Activated naive CD4-positive, alpha-beta T cell treated with anti-CD3 and anti-CD28 coated beads, Interleukin-2, amount 10 ng/mL, durations not matched to agents 7 days and 5 days (primary cell): Measurements from ENCODE around the gene AP5S1.
A peak's percentile ranks its signal among the peaks of the same experiment; 100 is the strongest.

ENCODE experiments used
- CTCF ChIA-PET: fragments of 350-600 bp; sonication (Branson Sonifier 250); formaldehyde crosslinking; loops from one replicate; lab custom pipeline; 2021; ENCODE audit warnings: antibody characterized with exemption; lab: Charles Lee
- DNase-seq: peaks from one replicate; pipeline ENCODE4 v3.0.0-alpha.2; 2020
- H3K27ac Mint-ChIP-seq: one replicate; pipeline ENCODE4 v1.8.0; 2021; ENCODE audit warnings: mild to moderate bottlenecking, moderate library complexity, mixed read lengths
- H3K27me3 Mint-ChIP-seq: one replicate; pipeline ENCODE4 v1.8.0; 2021; ENCODE audit warnings: mild to moderate bottlenecking, mixed read lengths
- H3K36me3 Mint-ChIP-seq: one replicate; pipeline ENCODE4 v1.8.0; 2021; ENCODE audit warnings: mixed read lengths
- H3K4me1 Mint-ChIP-seq: one replicate; pipeline ENCODE4 v1.8.0; 2021; ENCODE audit warnings: mixed read lengths
- H3K4me3 Mint-ChIP-seq: one replicate; pipeline ENCODE4 v1.8.0; 2021; ENCODE audit warnings: mild to moderate bottlenecking, moderate library complexity, mixed read lengths
- H3K9me3 Mint-ChIP-seq: one replicate; pipeline ENCODE4 v1.8.0; 2021; ENCODE audit warnings: mixed read lengths

The AP5S1 gene, protein sequence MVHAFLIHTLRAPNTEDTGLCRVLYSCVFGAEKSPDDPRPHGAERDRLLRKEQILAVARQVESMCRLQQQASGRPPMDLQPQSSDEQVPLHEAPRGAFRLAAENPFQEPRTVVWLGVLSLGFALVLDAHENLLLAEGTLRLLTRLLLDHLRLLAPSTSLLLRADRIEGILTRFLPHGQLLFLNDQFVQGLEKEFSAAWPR

DNA sequence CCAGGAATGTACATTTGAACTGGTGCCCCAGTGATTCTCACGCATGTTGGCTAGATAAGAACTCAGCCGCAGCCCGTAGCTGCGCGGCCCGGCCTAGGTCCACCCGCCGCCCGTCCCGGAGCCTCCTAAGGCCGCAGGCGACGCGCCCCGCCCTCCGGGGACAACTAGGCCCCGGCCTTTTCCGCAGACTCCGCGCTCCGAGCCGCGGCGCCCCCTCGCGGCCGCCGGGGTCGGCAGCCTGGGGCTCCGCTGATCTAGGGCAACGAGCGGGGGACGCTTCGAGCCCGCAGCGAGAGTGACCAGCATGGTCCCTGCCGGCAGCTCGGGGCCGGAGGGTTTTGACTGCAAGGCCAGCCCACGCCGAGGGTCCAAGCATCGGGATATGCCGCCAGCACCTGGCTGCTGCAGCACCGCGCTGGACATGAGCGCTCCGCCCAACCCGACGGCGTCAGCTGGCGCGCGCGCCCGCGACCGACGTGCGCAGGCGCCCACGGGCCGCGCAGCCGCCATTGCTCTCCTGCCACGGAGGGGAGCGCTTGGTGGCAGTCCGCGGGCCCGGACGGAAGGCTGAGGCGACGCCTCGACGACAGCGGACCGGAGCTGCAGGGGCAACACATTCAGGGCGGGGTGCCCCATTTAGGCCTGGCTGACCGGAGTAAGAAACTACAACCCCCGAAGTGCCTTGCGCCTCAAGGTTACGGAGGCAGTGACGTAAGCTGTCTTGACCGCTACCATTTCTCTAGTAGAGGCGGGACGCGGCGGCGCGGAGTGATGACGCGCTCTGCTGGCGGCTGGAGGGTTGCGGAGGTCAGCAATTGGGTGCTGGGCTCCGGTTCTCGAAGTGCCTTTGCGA, at the start of gene AP5S1:
Gene AP5S1 (plus strand): TSS at position 500 of the 853 bp plus-strand sequence. CDS start 1,571 bp downstream, outside the sequence.
- CTCF ChIA-PET = interaction anchor here (0.7 to 3.8 kb wide), 22 partner anchors 9 to 244 kb away, joined by 3 to 52 read pairs (median 4); partner anchors contain the start of genes ADISSP, CDC25B, CENPB and SPEF1
- no peaks in the 10 kb centered on the region for H3K9me3 Mint-ChIP-seq
- peaks cover 16% of the 10 kb centered on the region for H3K36me3 Mint-ChIP-seq
- peak; percentile 95 for DNase-seq
- peak within 1 kb of the TSS; percentile 92 for H3K27ac Mint-ChIP-seq
- H3K27me3 Mint-ChIP-seq = no peaks in the 10 kb centered on the region
- H3K4me3 Mint-ChIP-seq = peak within 1 kb of the TSS; percentile 83
- H3K4me1 Mint-ChIP-seq = peaks cover 56% of the 10 kb centered on the region

DNA sequence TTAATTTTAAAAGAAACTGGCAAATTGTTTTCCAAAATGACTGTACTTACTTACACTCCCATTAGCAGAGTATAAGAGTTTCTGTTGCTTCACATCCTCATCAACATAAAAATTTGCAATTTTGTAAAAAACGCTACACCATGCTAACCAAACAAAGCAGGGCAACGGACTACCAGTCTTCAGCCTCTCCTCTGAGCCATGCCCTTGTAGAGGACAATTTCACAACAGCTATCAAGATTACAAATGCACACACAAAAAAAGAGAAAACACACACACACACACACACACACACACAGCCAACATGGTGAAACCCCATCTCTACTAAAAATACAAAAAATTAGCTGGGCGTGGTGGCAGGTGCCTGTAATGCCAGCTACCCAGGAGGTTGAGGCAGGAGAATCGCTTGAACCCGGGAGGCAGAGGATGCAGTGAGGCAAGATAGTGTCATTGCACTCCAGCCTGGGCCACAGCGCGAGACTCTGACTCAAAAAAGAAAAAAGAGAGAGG, 48.7 kb upstream of the AP5S1 start:
- Mint-ChIP-seq H3K4me1 (peaks cover 16% of the 10 kb centered on the region), H3K9me3 (no peaks in the 10 kb centered on the region), H3K27ac (no peak overlapping the region), H3K36me3 (no peaks in the 10 kb centered on the region), H3K27me3 (peaks cover 36% of the 10 kb centered on the region), H3K4me3 (no peak overlapping the region)
- CTCF ChIA-PET = interaction anchor here (0.9 to 1.1 kb wide), 2 partner anchors 13 to 18 kb away, joined by 3 read pairs; no protein-coding TSS in a partner anchor
- no peak for DNase-seq

GRCh38 chr20:3775457-3776108, 44.8 kb upstream of the AP5S1 start:
- peaks cover 3% of the 10 kb centered on the region for H3K36me3 Mint-ChIP-seq
- CTCF ChIA-PET = interaction anchor here (0.9 kb wide), 1 partner anchor 27 kb away, joined by 3 read pairs; no protein-coding TSS in a partner anchor
- H3K27ac Mint-ChIP-seq = no peak overlapping the region
- H3K9me3 Mint-ChIP-seq = no peaks in the 10 kb centered on the region
- no peak overlapping the region for H3K4me3 Mint-ChIP-seq
- peaks cover 22% of the 10 kb centered on the region for H3K4me1 Mint-ChIP-seq
- no peak for DNase-seq
- H3K27me3 Mint-ChIP-seq = peaks cover 70% of the 10 kb centered on the region

GRCh38 chr20:3777381-3777715, 43.0 kb upstream of the AP5S1 start:
- H3K36me3 Mint-ChIP-seq = peaks cover 3% of the 10 kb centered on the region
- H3K27ac Mint-ChIP-seq = no peak overlapping the region
- CTCF ChIA-PET = interaction anchor here (1.0 to 1.2 kb wide), 2 partner anchors 8 to 24 kb away, joined by 3 read pairs; no protein-coding TSS in a partner anchor
- peaks cover 37% of the 10 kb centered on the region for H3K4me1 Mint-ChIP-seq
- no peaks in the 10 kb centered on the region for H3K9me3 Mint-ChIP-seq
- H3K27me3 Mint-ChIP-seq = peaks cover 76% of the 10 kb centered on the region
- H3K4me3 Mint-ChIP-seq = peak overlapping the region; percentile 67
- DNase-seq = no peak

- peaks cover 69% of the 10 kb centered on the region for H3K27me3 Mint-ChIP-seq
- peaks cover 5% of the 10 kb centered on the region for H3K36me3 Mint-ChIP-seq
- no peaks in the 10 kb centered on the region for H3K9me3 Mint-ChIP-seq
- CTCF ChIA-PET = interaction anchor here (1.0 to 2.0 kb wide), 4 partner anchors 9 to 27 kb away, joined by 3 to 10 read pairs (median 4); partner anchors contain the start of gene ADISSP
- H3K4me3 Mint-ChIP-seq = peak overlapping the region; percentile 67
- DNase-seq = peak; percentile 53
- peaks cover 43% of the 10 kb centered on the region for H3K4me1 Mint-ChIP-seq
- H3K27ac Mint-ChIP-seq = no peak overlapping the region
These were observed 42.4 kb upstream of the AP5S1 start for GRCh38 chr20:3777716-3778629.

DNA sequence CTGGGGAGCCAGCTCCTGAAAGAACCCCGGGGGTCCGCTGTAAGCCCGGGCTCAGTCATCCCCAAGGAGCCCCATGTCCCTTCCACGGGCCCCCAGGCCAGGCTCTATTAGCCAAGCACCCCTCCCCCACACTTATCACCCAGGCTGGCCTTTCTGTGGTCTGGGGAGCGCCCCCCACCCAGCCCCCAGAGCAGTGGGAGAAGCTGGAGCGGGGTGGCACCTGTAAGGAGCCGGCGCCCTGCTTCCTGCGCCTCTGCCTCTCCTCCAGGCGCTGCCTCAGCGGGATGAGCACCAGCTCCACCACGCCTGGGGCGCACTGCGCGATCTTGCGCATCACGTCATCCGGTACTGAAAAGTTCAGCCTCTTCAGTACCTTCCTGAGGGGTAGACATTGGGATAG, 41.4 kb upstream of the AP5S1 start:
- H3K4me1 Mint-ChIP-seq = peaks cover 51% of the 10 kb centered on the region

DNA sequence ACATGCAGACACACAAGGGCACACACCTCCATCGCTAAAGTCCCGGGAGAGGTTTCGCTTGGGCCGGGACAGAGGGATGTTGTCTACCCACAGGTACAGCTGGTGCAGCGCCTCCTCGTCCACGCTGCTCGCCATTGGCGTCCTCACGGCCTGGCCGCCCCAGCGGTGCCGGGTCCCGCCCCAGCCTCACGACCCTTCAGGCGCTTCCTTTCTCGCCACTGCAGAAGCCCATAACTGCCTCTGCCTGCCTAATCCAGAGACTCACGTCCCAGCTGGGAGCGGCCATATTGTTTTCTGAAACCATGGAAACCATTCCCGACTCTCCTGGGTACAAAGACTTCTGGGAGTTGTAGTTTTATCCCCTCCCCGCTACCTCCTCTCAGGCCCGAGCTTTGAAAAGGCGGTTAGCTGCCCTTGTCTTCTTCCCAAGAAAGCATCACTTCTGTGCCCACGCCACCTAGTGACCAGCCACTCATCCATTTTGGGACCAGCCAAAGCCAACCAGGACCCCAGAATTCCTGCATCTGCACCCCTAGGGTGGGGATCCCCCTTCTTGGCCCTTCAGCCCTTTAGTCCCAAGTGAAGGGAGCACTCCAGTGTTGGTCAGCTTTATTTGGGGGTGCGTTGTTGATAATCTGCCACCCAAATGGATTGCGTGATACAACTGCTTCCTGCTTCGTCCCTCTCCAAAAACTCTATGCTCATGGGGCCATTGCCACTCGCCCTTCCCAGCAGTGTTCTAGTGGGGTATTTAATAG, 39.0 kb upstream of the AP5S1 start, which contains the start of gene SPEF1:
Gene SPEF1 (minus strand): TSS at position 296 of the 758 bp plus-strand sequence. CDS start 161 bp downstream, at position 135.
- Mint-ChIP-seq H3K36me3 (peaks cover 20% of the 10 kb centered on the region), H3K9me3 (no peaks in the 10 kb centered on the region), H3K27ac (no peak within 1 kb of the TSS), H3K4me1 (peaks cover 66% of the 10 kb centered on the region), H3K4me3 (peak within 1 kb of the TSS; percentile 59), H3K27me3 (peaks cover 59% of the 10 kb centered on the region)
- peak; percentile 68 for DNase-seq
- CTCF ChIA-PET = interaction anchor here (0.9 to 1.7 kb wide), 5 partner anchors 14 to 39 kb away, joined by 3 to 5 read pairs (median 3); partner anchors contain the start of genes ADISSP and AP5S1

More for the DNA sequence above, 41.4 kb upstream of the AP5S1 start:
- H3K4me3 Mint-ChIP-seq = no peak overlapping the region
- peaks cover 10% of the 10 kb centered on the region for H3K36me3 Mint-ChIP-seq
- CTCF ChIA-PET = interaction anchor here (1.2 to 2.0 kb wide), 3 partner anchors 11 to 28 kb away, joined by 3 to 10 read pairs (median 4); partner anchors contain the start of gene ADISSP
- peaks cover 69% of the 10 kb centered on the region for H3K27me3 Mint-ChIP-seq
- H3K27ac Mint-ChIP-seq = no peak overlapping the region
- H3K9me3 Mint-ChIP-seq = no peaks in the 10 kb centered on the region
- DNase-seq = no peak

GRCh38 chr20:3782597-3782996, 37.8 kb upstream of the AP5S1 start:
- no peak overlapping the region for H3K4me3 Mint-ChIP-seq
- CTCF ChIA-PET = no interaction called here
- no peak for DNase-seq
- peaks cover 63% of the 10 kb centered on the region for H3K4me1 Mint-ChIP-seq
- H3K27ac Mint-ChIP-seq = no peak overlapping the region
- H3K36me3 Mint-ChIP-seq = peaks cover 17% of the 10 kb centered on the region
- H3K9me3 Mint-ChIP-seq = no peaks in the 10 kb centered on the region
- H3K27me3 Mint-ChIP-seq = peaks cover 48% of the 10 kb centered on the region

DNA sequence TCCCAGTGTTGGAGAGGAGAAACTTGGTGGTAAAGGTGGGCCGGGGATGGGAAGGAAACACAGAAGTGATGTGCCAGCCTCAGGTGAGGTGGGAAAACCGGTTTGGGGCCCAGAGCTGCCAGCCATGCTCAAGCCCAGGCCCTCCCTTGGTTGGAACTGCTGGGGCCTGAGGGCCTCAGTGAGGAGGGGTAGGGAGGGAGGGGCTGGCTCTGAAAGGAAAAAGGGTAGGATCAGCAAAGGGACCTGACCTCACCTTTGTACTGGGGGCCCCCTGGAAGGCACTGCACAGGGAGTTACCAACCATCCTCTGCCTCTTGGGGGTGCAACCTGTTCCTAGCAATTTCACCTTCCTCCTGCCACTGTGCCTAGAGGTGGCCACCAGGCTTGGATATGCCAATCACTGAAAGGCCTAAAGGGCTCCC, 37.3 kb upstream of the AP5S1 start:
- Mint-ChIP-seq H3K4me3 (no peak overlapping the region), H3K36me3 (peaks cover 17% of the 10 kb centered on the region), H3K27me3 (peaks cover 43% of the 10 kb centered on the region), H3K4me1 (peaks cover 65% of the 10 kb centered on the region), H3K27ac (no peak overlapping the region), H3K9me3 (no peaks in the 10 kb centered on the region)
- CTCF ChIA-PET = no interaction called here
- no peak for DNase-seq

DNA sequence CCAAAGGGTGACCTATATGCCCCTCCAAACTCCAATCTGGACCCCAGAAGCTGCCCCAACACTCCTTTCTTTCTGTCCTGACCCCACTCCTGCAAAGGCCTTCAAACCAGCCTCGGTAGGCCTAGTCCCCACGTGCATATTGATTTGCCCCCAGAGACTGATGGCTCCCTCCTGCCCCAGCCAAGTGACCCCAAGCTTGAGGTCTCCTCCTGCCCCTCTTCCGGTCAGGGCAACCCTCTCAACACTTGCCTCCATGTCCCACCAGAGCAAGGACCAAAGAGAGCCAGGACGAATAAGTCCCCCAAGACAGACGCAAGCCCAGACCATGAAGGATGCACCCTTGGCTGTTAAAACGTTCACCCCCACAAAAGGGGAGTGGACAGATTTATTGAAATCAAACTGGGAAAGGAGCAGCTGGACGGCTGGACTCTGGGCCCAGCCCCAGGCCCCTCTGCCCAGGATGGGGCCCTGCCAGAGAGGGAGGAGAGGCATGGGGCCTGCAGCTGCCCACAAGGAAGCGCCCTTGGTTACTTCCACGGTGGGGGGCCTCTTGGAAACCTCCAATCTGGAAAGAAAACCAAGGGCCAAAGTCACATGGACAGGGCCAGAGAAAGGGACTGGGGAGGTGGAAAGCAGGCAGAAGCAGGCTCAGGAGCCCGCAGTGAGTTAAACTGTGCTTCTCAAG, 36.7 kb upstream of the AP5S1 start:
- no peak for DNase-seq
- Mint-ChIP-seq H3K27me3 (peaks cover 37% of the 10 kb centered on the region), H3K4me1 (peaks cover 69% of the 10 kb centered on the region), H3K27ac (no peak overlapping the region), H3K9me3 (no peaks in the 10 kb centered on the region), H3K4me3 (no peak overlapping the region), H3K36me3 (peaks cover 17% of the 10 kb centered on the region)
- CTCF ChIA-PET = no interaction called here

- CTCF ChIA-PET = interaction anchor here (5.1 kb wide), 1 partner anchor 71 kb away, joined by 49 read pairs; no protein-coding TSS in a partner anchor
- Mint-ChIP-seq H3K4me3 (peak overlapping the region; percentile 47), H3K36me3 (peaks cover 17% of the 10 kb centered on the region), H3K27ac (peak overlapping the region; percentile 43), H3K9me3 (no peaks in the 10 kb centered on the region), H3K27me3 (peaks cover 30% of the 10 kb centered on the region), H3K4me1 (peaks cover 71% of the 10 kb centered on the region)
- DNase-seq = no peak
These were observed 36.0 kb upstream of the AP5S1 start for GRCh38 chr20:3784216-3784853.
